ENCODE measurements around the gene TTYH2.

The TTYH2 gene

DNA sequence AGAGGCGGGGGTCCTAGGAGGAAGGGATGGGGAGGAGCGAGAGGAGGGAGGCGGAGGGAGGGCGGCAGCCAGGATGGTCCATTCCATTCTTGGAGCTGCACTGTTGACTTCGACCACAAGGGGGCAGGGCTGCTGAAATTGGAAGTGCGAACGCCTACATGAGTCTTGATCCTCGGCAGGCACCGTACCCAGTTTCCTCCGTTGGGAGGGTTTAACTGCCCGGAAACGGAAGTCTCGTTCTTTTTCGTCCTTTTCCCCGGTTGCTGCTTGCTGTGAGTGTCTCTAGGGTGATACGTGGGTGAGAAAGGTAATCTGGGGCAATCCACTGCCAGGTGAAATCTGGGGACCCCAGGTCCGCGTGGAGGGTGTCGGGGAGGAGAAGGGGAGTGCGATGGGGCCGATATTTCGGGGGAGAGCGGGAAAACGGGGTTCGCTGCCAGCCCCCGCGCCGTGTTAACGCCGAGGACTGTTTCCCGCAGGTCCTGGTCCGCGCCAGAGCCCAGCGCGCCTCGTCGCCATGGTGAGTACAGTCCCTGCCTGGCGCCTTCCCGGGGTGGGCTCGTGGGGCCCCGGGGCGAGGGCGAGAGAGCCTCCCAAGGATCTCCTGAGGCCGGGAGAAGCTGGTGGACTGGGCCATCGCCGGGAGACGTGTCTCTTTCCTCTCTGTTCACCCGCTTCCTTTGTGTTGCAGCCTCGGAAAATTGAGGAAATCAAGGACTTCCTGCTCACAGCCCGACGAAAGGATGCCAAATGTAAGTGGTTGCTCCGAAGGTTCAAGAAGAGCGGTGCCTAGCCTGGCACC, 9.7 kb upstream of the TTYH2 start, which contains the start of gene RPL38:
RPL38 (plus strand) TSS at position 240 of the 802 bp plus-strand sequence; CDS start at position 518, 278 bp downstream.
- TF ChIP-seq, protein P1, sequence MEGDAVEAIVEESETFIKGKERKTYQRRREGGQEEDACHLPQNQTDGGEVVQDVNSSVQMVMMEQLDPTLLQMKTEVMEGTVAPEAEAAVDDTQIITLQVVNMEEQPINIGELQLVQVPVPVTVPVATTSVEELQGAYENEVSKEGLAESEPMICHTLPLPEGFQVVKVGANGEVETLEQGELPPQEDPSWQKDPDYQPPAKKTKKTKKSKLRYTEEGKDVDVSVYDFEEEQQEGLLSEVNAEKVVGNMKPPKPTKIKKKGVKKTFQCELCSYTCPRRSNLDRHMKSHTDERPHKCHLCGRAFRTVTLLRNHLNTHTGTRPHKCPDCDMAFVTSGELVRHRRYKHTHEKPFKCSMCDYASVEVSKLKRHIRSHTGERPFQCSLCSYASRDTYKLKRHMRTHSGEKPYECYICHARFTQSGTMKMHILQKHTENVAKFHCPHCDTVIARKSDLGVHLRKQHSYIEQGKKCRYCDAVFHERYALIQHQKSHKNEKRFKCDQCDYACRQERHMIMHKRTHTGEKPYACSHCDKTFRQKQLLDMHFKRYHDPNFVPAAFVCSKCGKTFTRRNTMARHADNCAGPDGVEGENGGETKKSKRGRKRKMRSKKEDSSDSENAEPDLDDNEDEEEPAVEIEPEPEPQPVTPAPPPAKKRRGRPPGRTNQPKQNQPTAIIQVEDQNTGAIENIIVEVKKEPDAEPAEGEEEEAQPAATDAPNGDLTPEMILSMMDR (IDR thresholded peaks at IDR 0.05), result peak; percentile 93

GRCh38 chr17:74204474-74204873, 8.9 kb upstream of the TTYH2 start:
- TF ChIP-seq, protein P1 (IDR thresholded peaks at IDR 0.05), result no peak

GRCh38 chr17:74205274-74205673, 8.1 kb upstream of the TTYH2 start:
- TF ChIP-seq, protein P1 (IDR thresholded peaks at IDR 0.05), result no peak

GRCh38 chr17:74206332-74206818, 7.0 kb upstream of the TTYH2 start:
- TF ChIP-seq, protein P1 (IDR thresholded peaks at IDR 0.05), result no peak

DNA sequence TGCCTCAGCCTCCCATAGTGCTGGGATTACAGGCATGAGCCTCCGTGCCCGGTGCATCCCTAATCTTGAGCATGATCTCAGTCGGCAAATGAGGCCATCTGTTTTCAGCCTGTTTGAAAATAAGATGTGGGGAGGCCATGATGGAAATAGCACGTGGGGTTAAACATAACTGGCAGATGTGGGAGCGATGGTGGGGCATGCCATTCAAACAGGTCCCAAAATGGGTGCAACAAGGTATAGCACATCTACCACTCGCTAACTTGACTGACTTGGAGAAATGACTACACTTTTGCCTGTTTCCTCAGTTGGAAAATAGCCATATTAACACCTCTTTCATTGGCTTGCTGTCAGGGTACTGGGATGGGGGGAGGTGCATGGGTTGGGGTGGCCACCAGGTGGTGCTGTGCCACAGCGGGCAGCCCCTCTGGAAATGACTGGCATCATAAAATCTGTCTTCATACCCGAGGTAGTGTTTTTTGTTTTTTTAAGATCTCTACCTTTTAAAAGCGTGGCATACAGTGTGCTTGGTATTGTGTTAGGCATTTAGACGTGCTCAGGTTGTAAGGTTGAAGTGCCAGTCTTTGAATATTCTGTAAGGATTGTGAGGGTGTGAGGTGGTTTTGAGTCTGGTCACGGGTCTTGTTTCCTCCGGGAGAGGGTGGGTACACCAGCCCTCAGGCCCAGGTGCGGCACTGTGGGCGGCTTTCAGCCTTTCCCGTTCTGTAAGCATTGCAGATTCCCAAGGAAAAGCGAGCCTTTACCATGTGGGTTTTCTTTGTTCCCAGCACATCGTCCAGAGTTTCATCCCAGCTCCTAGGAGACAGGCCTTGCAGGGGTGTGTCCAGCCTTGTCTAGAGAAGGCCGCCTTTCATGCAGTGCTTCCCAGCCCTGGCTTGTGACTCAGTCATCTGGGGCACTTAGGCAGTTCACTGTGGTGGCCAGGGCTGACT, 2.9 kb upstream of the TTYH2 start:
- TF ChIP-seq, protein P1 (IDR thresholded peaks at IDR 0.05), result peak; percentile 99

DNA sequence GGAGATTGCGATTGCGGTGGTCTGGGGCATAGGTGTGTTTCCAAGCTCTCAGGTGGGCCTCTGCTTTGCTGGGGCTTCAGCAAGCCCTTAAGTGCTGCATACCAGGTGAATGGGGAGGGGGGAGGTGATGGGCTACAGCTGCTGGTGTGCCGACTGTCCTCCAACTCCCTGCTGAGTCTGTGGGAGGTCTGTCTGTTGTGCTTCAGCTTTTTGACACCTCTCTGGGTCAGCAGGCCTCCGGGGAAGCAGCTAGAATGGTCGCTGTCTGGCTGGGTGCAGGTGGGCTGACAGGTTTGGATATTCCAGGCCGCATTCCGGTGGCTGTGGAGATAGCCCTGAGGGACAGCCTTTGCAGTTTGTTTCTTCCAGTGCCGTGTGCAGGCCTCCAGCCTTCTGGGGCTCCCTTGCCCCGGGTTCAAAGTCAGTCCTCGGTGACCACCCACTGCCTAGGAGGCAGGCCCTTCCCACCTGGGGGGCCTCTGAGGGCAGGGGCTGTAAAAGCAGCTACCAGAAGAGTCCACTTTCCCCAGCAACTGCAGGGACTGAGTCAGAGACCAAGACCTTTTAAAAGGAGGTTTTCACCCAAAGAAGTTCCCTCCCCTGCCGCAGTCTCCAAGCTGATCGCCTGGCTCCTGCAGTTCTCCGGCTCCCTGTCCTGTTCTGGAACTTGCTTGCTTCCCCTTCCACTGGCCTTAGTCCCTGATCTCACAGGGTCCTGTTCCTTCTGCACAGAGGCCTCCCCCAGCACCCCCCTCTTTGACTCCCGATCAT, 2.0 kb upstream of the TTYH2 start:
- TF ChIP-seq, protein P1 (IDR thresholded peaks at IDR 0.05), result no peak

GRCh38 chr17:74211912-74212208, 1.5 kb upstream of the TTYH2 start:
- TF ChIP-seq, protein P1 (IDR thresholded peaks at IDR 0.05), result no peak
